Activated CD4-positive, alpha-beta T cell treated with anti-CD3 and anti-CD28 coated beads for 36 hours (primary cell): ENCODE measurements around the gene NAT9. TPM values are rescaled to one million over a fixed set of nuclear protein-coding genes. Genes with fewer than 3 reads are reported as not detected.

Source experiments
- ATAC-seq: fragments of 200-7000 bp; cut with Tn5 transposase; one replicate; pipeline ENCODE4 v1.10.0; 2021; ENCODE audit warnings: mild to moderate bottlenecking, moderate library complexity
- CTCF ChIA-PET: fragments of 350-600 bp; sonication (Branson Sonifier 250); formaldehyde crosslinking; loops from one replicate; lab custom pipeline; 2021; ENCODE audit warnings: antibody characterized with exemption; lab: Charles Lee
- POLR2A ChIA-PET: fragments of 350-600 bp; sonication (Branson Sonifier 250); formaldehyde crosslinking; loops from one replicate; lab custom pipeline; 2021; ENCODE audit warnings: antibody characterized with exemption, inconsistent platforms; lab: Charles Lee
- DNase-seq: peaks from one replicate; pipeline ENCODE4 v3.0.0-alpha.2; 2020
- H3K27ac Mint-ChIP-seq: one replicate; pipeline ENCODE4 v1.8.0; 2021; ENCODE audit warnings: mixed read lengths
- H3K27me3 Mint-ChIP-seq: one replicate; pipeline ENCODE4 v1.8.0; 2021; ENCODE audit warnings: mixed read lengths
- H3K36me3 Mint-ChIP-seq: one replicate; pipeline ENCODE4 v1.8.0; 2021; ENCODE audit warnings: low read depth, mixed read lengths
- H3K4me1 Mint-ChIP-seq: one replicate; pipeline ENCODE4 v1.8.0; 2021; ENCODE audit warnings: mixed read lengths
- H3K4me3 Mint-ChIP-seq: one replicate; pipeline ENCODE4 v1.8.0; 2021; ENCODE audit warnings: mild to moderate bottlenecking, moderate library complexity, mixed read lengths
- H3K9me3 Mint-ChIP-seq: one replicate; pipeline ENCODE4 v1.8.0; 2021; ENCODE audit warnings: low read depth, mixed read lengths
- intact Hi-C, 2 experiments: fragments of 100-400 bp; cut with DNase I in 1 of 2; cut with micrococcal nuclease in 1 of 2; formaldehyde crosslinking; loops; one replicate each; pipeline versions ENCODE4 v1.14.2 to v1.15.1; 2022 to 2024; cut with DNase I, micrococcal nuclease
- total RNA-seq, 2 experiments: library from RNA; stranded (reverse); gene quantifications; one replicate each; pipeline ENCODE4 v1.2.3, GENCODE V29; 2021

NAT9 gene
- total RNA-seq, 2 experiments from 2014 or later: 23.7 to 39.6 TPM

DNA sequence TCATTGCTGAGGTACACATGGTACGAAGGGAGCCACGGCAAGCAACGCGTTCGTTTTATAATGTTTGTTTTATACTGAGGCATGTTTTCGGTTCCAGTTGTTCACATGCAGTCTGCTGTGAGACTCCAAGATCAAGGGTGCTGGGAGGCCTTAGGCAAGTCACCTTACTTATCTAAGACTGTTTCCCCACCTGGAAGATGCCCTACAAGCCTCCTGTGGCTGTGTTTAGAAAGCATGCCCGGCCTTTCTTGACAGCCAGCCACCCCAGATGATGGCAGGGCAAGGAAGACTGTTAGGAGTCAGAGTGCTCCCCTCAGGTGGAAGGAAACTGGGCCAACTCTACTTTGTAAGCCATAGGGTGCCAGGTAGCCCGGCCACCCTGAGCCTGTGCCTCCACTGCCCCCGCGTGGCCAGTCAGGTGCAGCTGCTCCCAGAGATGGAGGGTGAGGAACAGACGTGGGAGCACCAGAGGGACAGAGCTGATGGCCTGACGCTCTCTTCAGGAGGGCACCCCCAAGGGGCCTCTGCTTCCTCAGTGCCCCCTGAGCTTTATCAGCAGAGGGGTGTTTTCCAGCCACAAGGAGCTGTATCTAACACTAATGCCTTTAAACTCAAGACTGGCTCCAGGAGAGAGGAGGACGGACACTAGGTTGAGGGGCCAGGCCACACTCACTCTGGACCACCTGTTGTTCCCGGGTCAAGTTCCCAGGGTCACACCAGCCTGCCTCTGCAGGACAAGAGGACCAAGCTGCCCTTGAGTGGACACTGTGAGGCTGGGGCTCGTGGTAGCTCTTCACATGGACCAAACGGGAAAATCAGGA, 5.4 kb downstream of the NAT9 start:
- Mint-ChIP-seq H3K9me3 (no peaks in the 10 kb centered on the region), H3K27me3 (no peaks in the 10 kb centered on the region), H3K36me3 (peaks cover 43% of the 10 kb centered on the region), H3K4me3 (no peak overlapping the region), H3K27ac (peak overlapping the region; percentile 60), H3K4me1 (peaks cover 23% of the 10 kb centered on the region)
- ATAC-seq (peak; percentile 93), DNase-seq (peak; percentile 84)
- intact Hi-C loops: loop anchor here (1.0 to 10.0 kb wide), 4 partner anchors 26 to 1964 kb away; partner anchors contain the start of genes MFSD11 (in 1 of the 2) and SRSF2 (in 1 of the 2)
- ChIA-PET CTCF (interaction anchor here (0.8 to 9.5 kb wide), 17 partner anchors 8 to 123 kb away, joined by 3 to 93 read pairs (median 5); partner anchors contain the start of genes FDXR and RAB37), POLR2A (interaction anchor here (0.6 kb wide), 1 partner anchor 171 kb away, joined by 11 read pairs; no protein-coding TSS in a partner anchor)

DNA sequence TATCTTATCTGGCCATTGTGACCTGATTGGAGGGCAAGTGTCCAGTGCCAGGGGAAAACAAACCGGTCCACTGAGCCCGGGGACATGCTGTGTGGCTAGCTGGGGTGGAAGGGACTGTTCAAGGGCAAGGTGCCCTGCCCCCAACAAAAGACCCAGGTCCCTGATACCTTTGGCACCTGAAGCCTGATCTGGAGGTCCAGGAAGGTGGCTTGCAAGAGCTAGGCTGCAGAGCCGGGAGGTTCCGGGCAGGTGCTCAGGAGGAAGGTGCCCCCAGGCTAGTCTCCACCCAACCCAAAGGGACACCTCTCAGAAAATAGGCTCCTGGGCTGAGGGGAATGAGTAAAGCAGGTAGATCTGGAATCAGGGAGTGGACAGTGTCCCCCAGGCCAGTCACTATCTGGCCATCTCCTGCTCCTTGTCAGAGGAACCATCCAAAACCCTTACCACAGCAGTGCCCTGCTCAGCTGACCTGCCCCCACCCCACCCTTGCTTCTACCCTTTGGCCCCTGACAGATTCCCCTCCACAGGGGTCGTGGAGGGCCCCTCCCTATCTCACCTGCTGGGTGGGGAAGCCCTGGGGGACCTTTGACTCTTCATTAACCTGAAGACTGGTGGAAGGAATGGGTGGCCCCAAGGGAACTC, 6.2 kb downstream of the NAT9 start:
- DNase-seq (no peak), ATAC-seq (peak; percentile 4)
- H3K4me1 Mint-ChIP-seq: peaks cover 16% of the 10 kb centered on the region
- intact Hi-C loops: loop anchor here (1.0 to 10.0 kb wide), 4 partner anchors 25 to 1965 kb away; partner anchors contain the start of genes MFSD11 (in 1 of the 2) and SRSF2 (in 1 of the 2)
- ChIA-PET POLR2A (interaction anchor here (0.6 kb wide), 1 partner anchor 170 kb away, joined by 11 read pairs; no protein-coding TSS in a partner anchor), CTCF (interaction anchor here (1.1 to 9.5 kb wide), 10 partner anchors 12 to 112 kb away, joined by 3 to 93 read pairs (median 9); partner anchors contain the start of gene RAB37)
- H3K27me3 Mint-ChIP-seq: no peaks in the 10 kb centered on the region
- no peak overlapping the region for H3K4me3 Mint-ChIP-seq
- peaks cover 44% of the 10 kb centered on the region for H3K36me3 Mint-ChIP-seq
- H3K9me3 Mint-ChIP-seq: no peaks in the 10 kb centered on the region
- peak overlapping the region; percentile 60 for H3K27ac Mint-ChIP-seq

DNA sequence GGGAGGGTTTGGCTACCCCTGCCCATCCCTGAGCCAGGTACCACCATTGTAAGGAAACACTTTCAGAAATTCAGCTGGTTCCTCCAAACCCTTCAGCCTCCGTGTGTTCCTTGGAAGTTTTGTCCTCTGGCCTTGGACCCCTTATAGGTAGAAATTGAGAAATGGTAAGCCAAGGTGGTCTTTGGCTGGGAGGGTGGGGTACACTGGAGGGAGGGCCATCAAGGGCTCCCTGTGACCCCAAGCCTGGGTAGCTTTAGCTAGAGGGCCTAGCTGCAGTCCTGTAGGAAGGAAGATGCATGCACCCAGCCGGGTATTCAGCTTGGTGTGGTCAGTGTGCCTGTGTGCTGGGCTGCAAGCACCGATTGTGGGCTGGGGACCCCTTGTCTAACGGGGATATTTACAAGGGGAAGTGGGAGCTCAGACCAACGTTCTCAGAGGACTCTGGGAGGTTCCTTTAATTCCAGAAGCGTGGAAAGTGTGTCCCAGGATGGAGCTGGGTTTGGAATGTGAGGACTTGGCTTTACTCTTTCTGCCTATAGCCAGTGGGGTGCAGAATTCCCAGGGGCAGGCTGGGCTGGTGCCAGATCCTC, 6.8 kb downstream of the NAT9 start:
- POLR2A ChIA-PET: no interaction called here
- intact Hi-C loops: no loop called here
- H3K36me3 Mint-ChIP-seq: peaks cover 47% of the 10 kb centered on the region
- peak overlapping the region; percentile 47 for H3K27ac Mint-ChIP-seq
- DNase-seq (no peak), ATAC-seq (no peak)
- H3K4me3 Mint-ChIP-seq: no peak overlapping the region
- H3K4me1 Mint-ChIP-seq: peaks cover 16% of the 10 kb centered on the region
- CTCF ChIA-PET: interaction anchor here (0.6 to 9.5 kb wide), 8 partner anchors 12 to 203 kb away, joined by 3 to 93 read pairs (median 6); no protein-coding TSS in a partner anchor
- H3K27me3 Mint-ChIP-seq: no peaks in the 10 kb centered on the region
- H3K9me3 Mint-ChIP-seq: no peaks in the 10 kb centered on the region

DNA sequence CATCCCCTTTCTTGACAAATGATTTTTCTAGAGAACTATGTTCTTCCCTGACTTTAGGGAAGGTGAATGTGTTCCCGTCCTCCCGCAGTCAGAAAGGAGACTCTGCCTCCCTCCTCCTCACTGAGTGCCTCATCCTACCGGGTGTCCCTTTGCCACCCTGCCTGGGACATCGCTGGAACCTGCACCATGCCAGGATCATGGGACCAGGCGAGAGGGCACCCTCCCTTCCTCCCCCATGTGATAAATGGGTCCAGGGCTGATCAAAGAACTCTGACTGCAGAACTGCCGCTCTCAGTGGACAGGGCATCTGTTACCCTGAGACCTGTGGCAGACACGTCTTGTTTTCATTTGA, 7.4 kb downstream of the NAT9 start:
- H3K27ac Mint-ChIP-seq: peak overlapping the region; percentile 28
- H3K9me3 Mint-ChIP-seq: no peaks in the 10 kb centered on the region
- POLR2A ChIA-PET: no interaction called here
- H3K27me3 Mint-ChIP-seq: no peaks in the 10 kb centered on the region
- no peak overlapping the region for H3K4me3 Mint-ChIP-seq
- peaks cover 11% of the 10 kb centered on the region for H3K4me1 Mint-ChIP-seq
- intact Hi-C loops: no loop called here
- CTCF ChIA-PET: interaction anchor here (1.0 to 9.5 kb wide), 6 partner anchors 11 to 111 kb away, joined by 3 to 93 read pairs (median 21); no protein-coding TSS in a partner anchor
- ATAC-seq (no peak), DNase-seq (no peak)
- H3K36me3 Mint-ChIP-seq: peaks cover 43% of the 10 kb centered on the region

- peak overlapping the region; percentile 28 for H3K27ac Mint-ChIP-seq
- H3K27me3 Mint-ChIP-seq: no peaks in the 10 kb centered on the region
- peaks cover 40% of the 10 kb centered on the region for H3K36me3 Mint-ChIP-seq
- intact Hi-C loops: no loop called here
- DNase-seq (no peak), ATAC-seq (no peak)
- H3K4me3 Mint-ChIP-seq: no peak overlapping the region
- ChIA-PET CTCF (interaction anchor here (1.5 kb wide), 1 partner anchor 18 kb away, joined by 4 read pairs; no protein-coding TSS in a partner anchor), POLR2A (interaction anchor here (0.6 kb wide), 1 partner anchor 14 kb away, joined by 3 read pairs; no protein-coding TSS in a partner anchor)
- no peaks in the 10 kb centered on the region for H3K9me3 Mint-ChIP-seq
- H3K4me1 Mint-ChIP-seq: peaks cover 8% of the 10 kb centered on the region
These were observed 7.9 kb downstream of the NAT9 start for GRCh38 chr17:74768069-74768762.

GRCh38 chr17:74767111-74767516, 9.0 kb downstream of the NAT9 start:
- no peak overlapping the region for H3K4me3 Mint-ChIP-seq
- no peaks in the 10 kb centered on the region for H3K9me3 Mint-ChIP-seq
- intact Hi-C loops: no loop called here
- no peak overlapping the region for H3K27ac Mint-ChIP-seq
- peaks cover 8% of the 10 kb centered on the region for H3K4me1 Mint-ChIP-seq
- POLR2A ChIA-PET: no interaction called here
- H3K27me3 Mint-ChIP-seq: no peaks in the 10 kb centered on the region
- DNase-seq (no peak), ATAC-seq (no peak)
- H3K36me3 Mint-ChIP-seq: peaks cover 37% of the 10 kb centered on the region
- CTCF ChIA-PET: interaction anchor here (0.9 to 1.5 kb wide), 5 partner anchors 9 to 102 kb away, joined by 3 to 5 read pairs (median 4); partner anchors contain the start of gene NAT9

DNA sequence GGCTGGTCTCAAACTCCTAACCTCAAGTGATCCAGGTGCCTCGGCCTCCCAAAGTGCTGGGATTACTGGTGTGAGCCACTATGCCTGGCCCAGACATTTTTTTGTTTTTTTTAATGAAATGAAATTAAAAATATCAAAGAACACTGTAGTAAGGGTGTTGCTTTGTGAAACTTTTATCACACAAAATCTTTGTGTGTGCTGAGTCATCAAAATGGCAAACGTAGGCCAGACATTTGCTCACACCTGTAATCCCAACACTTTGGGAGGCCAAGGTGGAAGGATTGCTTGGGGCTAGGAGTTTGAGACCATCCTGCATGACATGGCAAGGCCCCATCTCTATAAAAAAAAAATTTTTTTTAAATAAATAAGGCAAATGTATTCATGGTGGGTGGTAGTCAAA, 9.7 kb downstream of the NAT9 start:
- CTCF ChIA-PET: interaction anchor here (1.0 to 1.5 kb wide), 4 partner anchors 10 to 102 kb away, joined by 3 to 5 read pairs (median 3); partner anchors contain the start of gene NAT9
- no peak for DNase-seq

DNA sequence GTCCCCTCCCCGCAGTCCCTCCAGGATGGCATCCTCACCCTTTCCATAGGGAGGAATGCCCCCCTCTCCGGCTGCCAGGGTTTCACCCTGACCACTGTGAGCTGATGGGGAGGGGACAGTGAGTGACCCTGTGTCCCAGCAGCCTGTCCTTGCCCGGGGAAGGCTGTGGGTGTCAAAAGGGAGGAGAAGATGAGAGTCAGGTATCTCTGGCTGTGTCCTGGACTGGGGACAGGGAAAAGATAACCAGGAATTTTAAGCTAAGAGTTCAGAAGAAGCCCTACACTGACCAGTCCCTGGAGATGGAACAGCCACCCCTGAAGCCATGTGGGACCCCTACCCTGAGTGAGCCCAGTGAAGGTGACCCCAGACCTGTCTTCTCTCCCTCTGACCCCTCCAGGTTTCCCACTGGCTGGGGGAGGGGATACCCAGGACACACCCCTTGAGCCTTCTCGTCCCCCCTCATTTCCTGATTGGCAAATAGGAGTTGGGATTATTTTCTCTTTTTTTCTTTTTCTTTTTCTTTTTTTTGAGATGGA, 11.3 kb downstream of the NAT9 start:
- DNase-seq: no peak
- no peak overlapping the region for H3K4me3 Mint-ChIP-seq
- ChIA-PET POLR2A (no interaction called here), CTCF (interaction anchor here (0.7 to 1.4 kb wide), 2 partner anchors 19 to 29 kb away, joined by 3 to 4 read pairs; no protein-coding TSS in a partner anchor)
- H3K27me3 Mint-ChIP-seq: no peaks in the 10 kb centered on the region
- no peaks in the 10 kb centered on the region for H3K9me3 Mint-ChIP-seq
- H3K36me3 Mint-ChIP-seq: peaks cover 27% of the 10 kb centered on the region
- no peak for ATAC-seq
- intact Hi-C loops: no loop called here
- H3K4me1 Mint-ChIP-seq: peaks cover 15% of the 10 kb centered on the region
- H3K27ac Mint-ChIP-seq: no peak overlapping the region

More for the DNA sequence above, 9.7 kb downstream of the NAT9 start:
- intact Hi-C loops: no loop called here
- no peaks in the 10 kb centered on the region for H3K27me3 Mint-ChIP-seq
- no peak overlapping the region for H3K27ac Mint-ChIP-seq
- peaks cover 10% of the 10 kb centered on the region for H3K4me1 Mint-ChIP-seq
- no peak for ATAC-seq
- POLR2A ChIA-PET: no interaction called here
- H3K9me3 Mint-ChIP-seq: no peaks in the 10 kb centered on the region
- peaks cover 37% of the 10 kb centered on the region for H3K36me3 Mint-ChIP-seq
- H3K4me3 Mint-ChIP-seq: no peak overlapping the region

DNA sequence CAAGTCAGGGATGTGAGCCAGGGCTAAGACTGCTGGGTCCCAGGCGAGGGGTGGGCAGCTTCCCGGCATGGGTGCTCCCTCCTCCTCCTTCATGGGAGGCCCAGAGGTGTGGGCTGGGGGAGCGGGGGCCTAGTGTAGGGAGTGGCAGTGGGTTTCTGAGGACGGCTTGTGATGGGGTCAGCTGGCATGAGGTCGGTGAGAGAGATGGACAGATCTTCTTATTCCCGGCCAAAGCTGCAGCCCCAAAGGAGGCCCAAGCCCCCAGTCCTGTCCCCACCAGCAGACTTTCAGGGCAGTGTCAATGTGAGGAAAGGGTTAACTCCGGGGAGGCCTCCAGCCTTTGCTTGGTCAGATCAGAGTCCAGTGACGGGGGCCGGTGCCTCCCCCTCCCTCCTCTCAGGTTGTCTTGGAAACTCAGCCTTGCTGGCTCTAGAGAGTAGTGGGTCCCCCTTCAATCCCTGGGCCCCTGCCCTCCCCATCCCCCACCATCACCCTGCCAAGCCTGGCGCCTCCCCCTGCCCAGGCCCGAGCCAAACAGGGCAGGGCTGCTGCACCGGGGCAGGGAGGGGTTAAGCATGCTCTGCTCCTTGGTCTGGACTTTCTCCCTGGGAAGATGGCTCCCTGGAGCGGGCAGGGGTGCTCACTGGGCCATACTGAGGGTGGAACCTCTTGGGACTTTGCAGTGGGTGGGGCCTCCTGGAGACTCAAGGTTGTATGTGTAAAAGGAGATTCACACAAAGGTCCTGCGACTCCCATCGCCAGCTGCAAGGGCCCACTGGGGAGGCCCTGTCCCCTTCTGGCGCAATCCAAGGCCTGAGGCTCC, 12.4 kb downstream of the NAT9 start:
- H3K27me3 Mint-ChIP-seq: no peaks in the 10 kb centered on the region
- CTCF ChIA-PET: interaction anchor here (0.7 to 1.9 kb wide), 3 partner anchors 18 to 30 kb away, joined by 3 to 9 read pairs (median 4); no protein-coding TSS in a partner anchor
- no peak for DNase-seq
- no peak overlapping the region for H3K4me3 Mint-ChIP-seq
- POLR2A ChIA-PET: no interaction called here
- H3K27ac Mint-ChIP-seq: no peak overlapping the region
- no peak for ATAC-seq
- intact Hi-C loops: no loop called here
- H3K4me1 Mint-ChIP-seq: peaks cover 26% of the 10 kb centered on the region
- peaks cover 21% of the 10 kb centered on the region for H3K36me3 Mint-ChIP-seq
- no peaks in the 10 kb centered on the region for H3K9me3 Mint-ChIP-seq
